SK-N-SH (cell line): ENCODE measurements around the gene GRAP. TPM values are rescaled to one million over a fixed set of nuclear protein-coding genes. Genes with fewer than 3 reads are reported as not detected.
"Not testable (repeated sequence)": the region's sequence is repeated elsewhere in the genome, so short reads cannot be mapped to it uniquely, and the experiment has no call there.

ENCODE experiments used
- CTCF ChIA-PET: fragments of 300-600, 350-600 bp; formaldehyde crosslinking; extraction: SDS; loops from one replicate; lab custom pipeline; 2021; lab: Yijun Ruan, JAX
- POLR2A ChIA-PET: fragments of 350-600 bp; sonication (Branson Sonifier 250); formaldehyde crosslinking; extraction: SDS; loops from one replicate; lab custom pipeline; 2020; ENCODE audit warnings: antibody characterized with exemption, inconsistent platforms; lab: Yijun Ruan, JAX
- DNase-seq: peaks from one replicate; pipeline ENCODE4 v3.0.0; 2012
- H2AFZ ChIP-seq: fragments of 200-600 bp; sonication (generic); 2 replicates; pipeline ENCODE4 v1.8.1; 2016; ENCODE audit warnings: antibody characterized with exemption, mild to moderate bottlenecking, low read depth
- H3F3A ChIP-seq: fragments of 200-600 bp; sonication (generic); replicated peaks from 2 replicates; pipeline ENCODE3; 2016; ENCODE audit warnings: antibody characterized with exemption, mild to moderate bottlenecking; ENCODE audit not compliant: insufficient read depth
- H3K27ac ChIP-seq, 2 experiments: fragments of 200-500 bp in 1 of 2; fragments of 200-600 bp in 1 of 2; sonication (Bioruptor generic) in 1 of 2; sonication (generic), shearing (Covaris generic) in 1 of 2; 2 replicates each; pipeline versions ENCODE4 v1.5.1 to v1.6.1; 2014 to 2016; ENCODE audit warnings: low read depth in 2 of 2, inconsistent platforms in 1 of 2, low read length in 1 of 2, mild to moderate bottlenecking in 1 of 2, mixed read lengths in 1 of 2
- H3K27me3 ChIP-seq: fragments of 200-600 bp; sonication (generic), shearing (Covaris generic); 2 replicates; pipeline ENCODE4 v1.6.1; 2016; ENCODE audit warnings: mixed run types; ENCODE audit not compliant: insufficient read depth
- H3K36me3 ChIP-seq, 2 experiments: fragments of 200-500 bp in 1 of 2; fragments of 200-600 bp in 1 of 2; sonication (Bioruptor generic) in 1 of 2; sonication (generic) in 1 of 2; replicated peaks in 1 of 2; 2 replicates each; pipeline versions ENCODE3 to v1.5.1; 2014 to 2016; ENCODE audit warnings: low read length in 1 of 2, mild to moderate bottlenecking in 1 of 2; ENCODE audit not compliant: insufficient read depth in 2 of 2, control insufficient read depth in 1 of 2
- H3K4me1 ChIP-seq, 2 experiments: fragments of 200-500 bp in 1 of 2; fragments of 200-600 bp in 1 of 2; sonication (Bioruptor generic) in 1 of 2; sonication (generic), shearing (Covaris generic) in 1 of 2; 2 replicates each; pipeline versions ENCODE4 v1.5.1 to v1.6.1; 2014 to 2016; ENCODE audit warnings: low read depth in 1 of 2, low read length in 1 of 2, mixed run types in 1 of 2; ENCODE audit not compliant: insufficient read depth in 2 of 2, control insufficient read depth in 1 of 2
- H3K4me2 ChIP-seq: fragments of 200-600 bp; sonication (generic), shearing (Covaris generic); 2 replicates; pipeline ENCODE4 v1.6.1; 2017; ENCODE audit warnings: mixed run types
- H3K4me3 ChIP-seq, 2 experiments: fragments of 200-500 bp in 1 of 2; fragments of 200-600 bp in 1 of 2; sonication (Bioruptor generic) in 1 of 2; sonication (generic), shearing (Covaris generic) in 1 of 2; 2 replicates each; pipeline versions ENCODE4 v1.5.1 to v1.8.1; 2014 to 2016; ENCODE audit warnings: low read depth in 2 of 2, inconsistent platforms in 1 of 2, low read length in 1 of 2, mild to moderate bottlenecking in 1 of 2, mixed read lengths in 1 of 2, moderate library complexity in 1 of 2
- H3K79me2 ChIP-seq: fragments of 200-600 bp; sonication (generic); 2 replicates; pipeline ENCODE4 v1.8.1; 2017; ENCODE audit warnings: mild to moderate bottlenecking; ENCODE audit not compliant: insufficient read depth
- H3K9ac ChIP-seq: fragments of 200-600 bp; sonication (generic); 2 replicates; pipeline ENCODE4 v1.6.1; 2017; ENCODE audit warnings: mixed run types
- H3K9me2 ChIP-seq: fragments of 200-600 bp; sonication (generic); 2 replicates; pipeline ENCODE4 v1.6.1; 2017; ENCODE audit warnings: mixed run types
- H3K9me3 ChIP-seq: fragments of 200-600 bp; sonication (generic); 2 replicates; pipeline ENCODE4 v1.6.1; 2017; ENCODE audit warnings: mixed run types, mild to moderate bottlenecking, moderate library complexity
- H4K20me1 ChIP-seq: fragments of 200-600 bp; sonication (generic); 2 replicates; pipeline ENCODE4 v1.6.1; 2017; ENCODE audit warnings: mild to moderate bottlenecking, mixed run types; ENCODE audit not compliant: insufficient read depth
- JUND ChIP-seq: IDR thresholded peaks from 2 replicates; pipeline ENCODE4 v1.4.0; 2012
- PBX3 ChIP-seq: IDR thresholded peaks from 2 replicates; pipeline ENCODE4; 2012
- POLR2AphosphoS5 ChIP-seq: IDR thresholded peaks from 2 replicates; pipeline ENCODE4 v1.6.1; 2012; ENCODE audit warnings: low read depth, low read length
- REST ChIP-seq: IDR thresholded peaks from 2 replicates; pipeline ENCODE4 v1.6.1; 2012; ENCODE audit warnings: mild to moderate bottlenecking, low read depth, low read length, moderate library complexity
- SIN3A ChIP-seq: IDR thresholded peaks from 2 replicates; pipeline ENCODE4 v1.6.1; 2012; ENCODE audit warnings: low read depth, mild to moderate bottlenecking, low read length, moderate library complexity, borderline replicate concordance
- ZBTB33 ChIP-seq: IDR thresholded peaks from 2 replicates; pipeline ENCODE4 v1.4.0; 2012; ENCODE audit warnings: low read depth, borderline replicate concordance
- WGBS: methylation state at CpG from one replicate; pipeline ENCODE4 v1.1.6; 2017; ENCODE audit warnings: low lambda C conversion rate; 5-methylcytosine and 5-hydroxymethylcytosine counted together
- polyA plus RNA-seq, 3 experiments: library from polyadenylated mRNA; depleted of rRNA; stranded (reverse); fragments of >200 nt; gene quantifications; 2 replicates each; pipeline ENCODE4 v1.2.3, GENCODE V29; 2012

GRAP gene
- polyA plus RNA-seq, 1 of the 3 experiments (the other 2 are of a cell fraction) = 0.02 TPM

GRCh38 chr17:19063326-19063956 is 16.7 kb upstream of the GRAP start:
- DNase-seq, H4K20me1 ChIP-seq, H3F3A ChIP-seq, CTCF ChIA-PET, H3K36me3 ChIP-seq, H3K4me1 ChIP-seq, POLR2A ChIA-PET, H2AFZ ChIP-seq, H3K9ac ChIP-seq, H3K79me2 ChIP-seq, H3K9me2 ChIP-seq, H3K4me2 ChIP-seq, H3K9me3 ChIP-seq, H3K4me3 ChIP-seq, H3K27me3 ChIP-seq: not testable (repeated sequence)
- TF ChIP-seq PBX3 (peak; percentile 53), POLR2AphosphoS5 (peak; percentile 73), SIN3A (peak; percentile 89; the same call in 1 of the 2 replicates), REST (0 out of 2 replicates have a peak, but pooled peaks have one; percentile 9), JUND (peak; percentile 26; the same call in 1 of the 2 replicates), ZBTB33 (peak; percentile 83; the same call in 1 of the 2 replicates)
- H3K27ac ChIP-seq = peak overlapping the region in 1 of 2 experiments; percentile 40; a peak in 1 of 4 replicates
- WGBS = under 1% methylated on average over 26 of the region's 44 CpGs

GRCh38 chr17:19062718-19063325 is 16.1 kb upstream of the GRAP start:
- H3K4me3 ChIP-seq, H3K36me3 ChIP-seq, H3K4me1 ChIP-seq, CTCF ChIA-PET, H2AFZ ChIP-seq, H3K4me2 ChIP-seq, H3K79me2 ChIP-seq, H4K20me1 ChIP-seq, POLR2A ChIA-PET, DNase-seq, H3K9me3 ChIP-seq, H3K27me3 ChIP-seq, H3K9ac ChIP-seq, H3K9me2 ChIP-seq, H3F3A ChIP-seq, H3K27ac ChIP-seq: not testable (repeated sequence)
- WGBS = no CpG with 5 or more reads among the region's 20 CpGs
